Activated CD8-positive, alpha-beta T cell treated with anti-CD3 and anti-CD28 coated beads for 36 hours (primary cell): ENCODE results near the gene ATP2C2. TPM values are rescaled to one million over a fixed set of nuclear protein-coding genes. Genes with fewer than 3 reads are reported as not detected.
"Not testable (repeated sequence)": the region's sequence is repeated elsewhere in the genome, so short reads cannot be mapped to it uniquely, and the experiment has no call there.

Experiments
- ATAC-seq: fragments of 200-7000 bp; cut with Tn5 transposase; one replicate; pipeline ENCODE4 v1.10.0; 2021; ENCODE audit warnings: mild to moderate bottlenecking, moderate library complexity
- CTCF ChIA-PET: fragments of 350-600 bp; sonication (Branson Sonifier 250); formaldehyde crosslinking; loops from one replicate; lab custom pipeline; 2021; ENCODE audit warnings: antibody characterized with exemption; lab: Charles Lee
- POLR2A ChIA-PET: fragments of 350-600 bp; sonication (Branson Sonifier 250); formaldehyde crosslinking; loops from one replicate; lab custom pipeline; 2021; ENCODE audit warnings: antibody characterized with exemption; lab: Charles Lee
- DNase-seq: peaks from one replicate; pipeline ENCODE4 v3.0.0-alpha.2; 2020
- H3K27ac Mint-ChIP-seq: one replicate; pipeline ENCODE4 v1.8.0; 2021; ENCODE audit warnings: mild to moderate bottlenecking, mixed read lengths
- H3K27me3 Mint-ChIP-seq: one replicate; pipeline ENCODE4 v1.8.0; 2021; ENCODE audit warnings: mixed read lengths
- H3K36me3 Mint-ChIP-seq: one replicate; pipeline ENCODE4 v1.8.0; 2021; ENCODE audit warnings: low read depth, mixed read lengths
- H3K4me1 Mint-ChIP-seq: one replicate; pipeline ENCODE4 v1.8.0; 2021; ENCODE audit warnings: low read depth, mixed read lengths
- H3K4me3 Mint-ChIP-seq: one replicate; pipeline ENCODE4 v1.8.0; 2021; ENCODE audit warnings: mild to moderate bottlenecking, moderate library complexity, mixed read lengths
- H3K9me3 Mint-ChIP-seq: one replicate; pipeline ENCODE4 v1.8.0; 2021; ENCODE audit warnings: mixed read lengths
- CTCF ChIP-seq: fragments of 200-600 bp; IDR thresholded peaks from one replicate; pipeline ENCODE4 v1.8.0; 2022; ENCODE audit warnings: antibody characterized with exemption, mild to moderate bottlenecking
- intact Hi-C: fragments of 100-400 bp; cut with micrococcal nuclease; formaldehyde crosslinking; loops from one replicate; pipeline ENCODE4 v1.10.0; 2022
- total RNA-seq, 2 experiments: library from RNA; stranded (reverse); gene quantifications; one replicate each; pipeline ENCODE4 v1.2.3, GENCODE V29; 2021

The ATP2C2 gene
- total RNA-seq, 2 experiments from 2014 or later = not detected

- ChIA-PET CTCF (no interaction called here), POLR2A (no interaction called here)
- intact Hi-C loops = no loop called here
- Mint-ChIP-seq H3K27ac (no peak overlapping the region), H3K9me3 (peaks cover 5% of the 10 kb centered on the region), H3K4me3 (no peak overlapping the region), H3K36me3 (no peaks in the 10 kb centered on the region), H3K4me1 (peaks cover 2% of the 10 kb centered on the region), H3K27me3 (peaks cover 1% of the 10 kb centered on the region)
- TF ChIP-seq CTCF = no peak
- no peak for ATAC-seq
- no peak for DNase-seq
Measured at GRCh38 chr16:84419730-84420129, 51.4 kb downstream of the ATP2C2 start.

- CTCF ChIA-PET = not testable (repeated sequence)
Measured at GRCh38 chr16:84420556-84420955, 52.2 kb downstream of the ATP2C2 start.

GRCh38 chr16:84421081-84421937 is 53.0 kb downstream of the ATP2C2 start:
- Mint-ChIP-seq H3K9me3 (peaks cover 5% of the 10 kb centered on the region), H3K27me3 (peaks cover 1% of the 10 kb centered on the region), H3K4me1 (peaks cover 2% of the 10 kb centered on the region), H3K36me3 (no peaks in the 10 kb centered on the region), H3K27ac (no peak overlapping the region), H3K4me3 (no peak overlapping the region)
- CTCF ChIA-PET = no interaction called here
- DNase-seq (no peak), ATAC-seq (no peak)
- no peak for TF ChIP-seq CTCF
- POLR2A ChIA-PET = no interaction called here
- intact Hi-C loops = no loop called here

More at GRCh38 chr16:84420556-84420955, 52.2 kb downstream of the ATP2C2 start:
- H3K27me3 Mint-ChIP-seq, ATAC-seq, DNase-seq, H3K27ac Mint-ChIP-seq, intact Hi-C loops, H3K4me3 Mint-ChIP-seq, H3K9me3 Mint-ChIP-seq, POLR2A ChIA-PET, H3K36me3 Mint-ChIP-seq, H3K4me1 Mint-ChIP-seq: not testable (repeated sequence)

GRCh38 chr16:84421938-84422220 is 53.5 kb downstream of the ATP2C2 start:
- intact Hi-C loops = no loop called here
- DNase-seq = no peak
- CTCF ChIA-PET = no interaction called here
- peaks cover 1% of the 10 kb centered on the region for H3K27me3 Mint-ChIP-seq
- no peak for TF ChIP-seq CTCF
- POLR2A ChIA-PET = no interaction called here
- H3K9me3 Mint-ChIP-seq = peaks cover 5% of the 10 kb centered on the region
- no peak for ATAC-seq
- peaks cover 2% of the 10 kb centered on the region for H3K4me1 Mint-ChIP-seq
- H3K4me3 Mint-ChIP-seq = no peak overlapping the region
- H3K27ac Mint-ChIP-seq = no peak overlapping the region
- no peaks in the 10 kb centered on the region for H3K36me3 Mint-ChIP-seq

GRCh38 chr16:84423416-84423837 is 55.1 kb downstream of the ATP2C2 start:
- Mint-ChIP-seq H3K36me3 (no peaks in the 10 kb centered on the region), H3K27ac (no peak overlapping the region), H3K4me1 (peaks cover 2% of the 10 kb centered on the region), H3K27me3 (peaks cover 3% of the 10 kb centered on the region), H3K4me3 (no peak overlapping the region), H3K9me3 (peaks cover 5% of the 10 kb centered on the region)
- no peak for TF ChIP-seq CTCF
- no peak for DNase-seq
- CTCF ChIA-PET = no interaction called here
- POLR2A ChIA-PET = no interaction called here
- intact Hi-C loops = no loop called here
- peak; percentile 79 for ATAC-seq
